H1 (cell line): ENCODE results near the gene MBNL2. TPM values are rescaled to one million over a fixed set of nuclear protein-coding genes. Genes with fewer than 3 reads are reported as not detected.

ENCODE experiments used
- CTCF ChIA-PET: fragments of 300-600 bp; sonication (Branson Sonifier 250); formaldehyde crosslinking; loops from one replicate; lab custom pipeline; 2021; ENCODE audit not compliant: partially characterized antibody; lab: Charles Lee
- POLR2A ChIA-PET: fragments of 300-600 bp; sonication (Branson Sonifier 250); formaldehyde crosslinking; loops from one replicate; lab custom pipeline; 2021; ENCODE audit warnings: inconsistent platforms; ENCODE audit not compliant: partially characterized antibody; lab: Charles Lee
- DNase-seq, 2 experiments: peaks; one replicate each; pipeline versions ENCODE4 v3.0.0 to v3.0.0-alpha.2; 2010 to 2022; ENCODE audit warnings: low spot score in 2 of 2, low read depth in 1 of 2, mixed read lengths in 1 of 2
- FAIRE-seq: peaks from 2 replicates; lab custom pipeline; 2011; peaks lifted over from hg19 to GRCh38; lab: Jason Lieb, UNC
- H2AFZ ChIP-seq: 2 replicates; pipeline ENCODE4 v1.8.1; 2012; ENCODE audit warnings: low read length, inconsistent platforms
- H2AK5ac ChIP-seq: 2 replicates; pipeline ENCODE4 v1.6.1; 2013; ENCODE audit warnings: low read depth, low read length
- H2BK120ac ChIP-seq: replicated peaks from 2 replicates; pipeline ENCODE3; 2013; ENCODE audit warnings: low read depth, low read length, inconsistent platforms
- H2BK12ac ChIP-seq: 2 replicates; pipeline ENCODE4 v1.6.1; 2013; ENCODE audit warnings: low read depth, low read length
- H2BK15ac ChIP-seq: 2 replicates; pipeline ENCODE4 v1.6.1; 2013; ENCODE audit warnings: low read length
- H2BK20ac ChIP-seq: 2 replicates; pipeline ENCODE4 v1.6.1; 2013; ENCODE audit warnings: low read length
- H2BK5ac ChIP-seq: 2 replicates; pipeline ENCODE4 v1.6.1; 2013; ENCODE audit warnings: low read depth, low read length
- H3K14ac ChIP-seq: 2 replicates; pipeline ENCODE4 v1.6.1; 2013; ENCODE audit warnings: inconsistent platforms; ENCODE audit not compliant: insufficient read length
- H3K18ac ChIP-seq: 2 replicates; pipeline ENCODE4 v1.6.1; 2013; ENCODE audit warnings: low read length; ENCODE audit errors: extremely low read depth
- H3K23ac ChIP-seq: 2 replicates; pipeline ENCODE4 v1.6.1; 2013; ENCODE audit warnings: inconsistent platforms; ENCODE audit not compliant: insufficient read length
- H3K23me2 ChIP-seq: 2 replicates; pipeline ENCODE4 v1.6.1; 2013; ENCODE audit warnings: low read depth, low read length
- H3K27ac ChIP-seq: 2 replicates; pipeline ENCODE4 v1.6.1; 2011; ENCODE audit warnings: low read depth, low read length, inconsistent platforms
- H3K27me3 ChIP-seq, 4 experiments: replicated peaks in 1 of 4; 1 replicate in 1 of 4; 2 replicates in 3 of 4; pipeline versions ENCODE4 v1.6.1 to v1.8.1; 2011 to 2013; ENCODE audit warnings: low read length in 3 of 4, mild to moderate bottlenecking in 3 of 4, inconsistent platforms in 2 of 4, mixed read lengths in 2 of 4, moderate library complexity in 1 of 4; ENCODE audit not compliant: control insufficient read depth in 3 of 4, insufficient read depth in 3 of 4; ENCODE audit errors: extremely low read depth in 1 of 4
- H3K36me3 ChIP-seq, 4 experiments: 2 replicates each; pipeline versions ENCODE4 v1.6.1 to v1.8.1; 2011 to 2013; ENCODE audit warnings: mild to moderate bottlenecking in 4 of 4, low read length in 3 of 4, moderate library complexity in 2 of 4, control low read depth in 1 of 4, inconsistent platforms in 1 of 4; ENCODE audit not compliant: insufficient read depth in 4 of 4, control insufficient read depth in 2 of 4
- H3K4ac ChIP-seq: replicated peaks from 2 replicates; pipeline ENCODE3; 2013; ENCODE audit warnings: low read length, low read depth, mixed read lengths, inconsistent platforms; ENCODE audit not compliant: insufficient read length
- H3K4me1 ChIP-seq, 4 experiments: replicated peaks in 1 of 4; 1 replicate in 1 of 4; 2 replicates in 3 of 4; pipeline versions ENCODE4 v1.6.1 to v1.8.1; 2011 to 2013; ENCODE audit warnings: low read length in 3 of 4, inconsistent platforms in 2 of 4, mixed read lengths in 1 of 4; ENCODE audit not compliant: insufficient read depth in 4 of 4, control insufficient read depth in 3 of 4
- H3K4me2 ChIP-seq, 2 experiments: 2 replicates each; pipeline versions ENCODE4 v1.6.1 to v1.8.1; 2011 to 2013; ENCODE audit warnings: low read depth in 2 of 2, low read length in 2 of 2, control low read depth in 1 of 2, inconsistent platforms in 1 of 2, mild to moderate bottlenecking in 1 of 2; ENCODE audit not compliant: insufficient read depth in 1 of 2
- H3K4me3 ChIP-seq, 4 experiments: fragments of 200-600, 300-600 bp in 1 of 4; sonication (generic), shearing (Covaris generic), sonication (Bioruptor Twin) in 1 of 4; 2 replicates each; pipeline versions ENCODE4 v1.5.1 to v1.8.1; 2011 to 2016; ENCODE audit warnings: low read length in 4 of 4, low read depth in 3 of 4, control low read depth in 2 of 4, inconsistent platforms in 2 of 4, mild to moderate bottlenecking in 2 of 4, mixed read lengths in 1 of 4, moderate library complexity in 1 of 4; ENCODE audit not compliant: insufficient read depth in 2 of 4; ENCODE audit errors: extremely low read depth in 1 of 4
- H3K56ac ChIP-seq: replicated peaks from 2 replicates; pipeline ENCODE3; 2013; ENCODE audit warnings: low read depth, mild to moderate bottlenecking, mixed read lengths, low read length, inconsistent platforms; ENCODE audit not compliant: insufficient read length
- H3K79me1 ChIP-seq: 2 replicates; pipeline ENCODE4 v1.6.1; 2013; ENCODE audit warnings: low read depth, low read length, control low read depth
- H3K79me2 ChIP-seq, 2 experiments: 2 replicates each; pipeline versions ENCODE4 v1.6.1 to v1.8.1; 2012 to 2013; ENCODE audit warnings: low read length in 2 of 2, mild to moderate bottlenecking in 2 of 2, inconsistent platforms in 1 of 2; ENCODE audit not compliant: insufficient read depth in 2 of 2, control insufficient read depth in 1 of 2
- H3K9ac ChIP-seq, 4 experiments: replicated peaks in 1 of 4; 1 replicate in 1 of 4; 2 replicates in 3 of 4; pipeline versions ENCODE4 v1.6.1 to v1.8.1; 2011 to 2013; ENCODE audit warnings: low read depth in 3 of 4, low read length in 3 of 4, control low read depth in 2 of 4, mild to moderate bottlenecking in 2 of 4, moderate library complexity in 2 of 4, inconsistent platforms in 1 of 4; ENCODE audit errors: extremely low read depth in 1 of 4
- H3K9me3 ChIP-seq, 2 experiments: 2 replicates each; pipeline versions ENCODE4 v1.6.1 to v1.8.1; 2012 to 2013; ENCODE audit warnings: mild to moderate bottlenecking in 2 of 2, moderate library complexity in 2 of 2, control low read depth in 1 of 2, inconsistent platforms in 1 of 2, low read depth in 1 of 2, low read length in 1 of 2, mixed read lengths in 1 of 2; ENCODE audit not compliant: insufficient read depth in 2 of 2
- H4K20me1 ChIP-seq, 2 experiments: replicated peaks in 1 of 2; 2 replicates each; pipeline versions ENCODE3 to v1.8.1; 2011 to 2013; ENCODE audit warnings: inconsistent platforms in 2 of 2, low read length in 2 of 2, mild to moderate bottlenecking in 1 of 2; ENCODE audit not compliant: insufficient read depth in 2 of 2, control insufficient read depth in 1 of 2
- H4K5ac ChIP-seq: 2 replicates; pipeline ENCODE4 v1.6.1; 2013; ENCODE audit warnings: low read length, low read depth, mixed read lengths, inconsistent platforms; ENCODE audit not compliant: insufficient read length
- H4K8ac ChIP-seq: 2 replicates; pipeline ENCODE4 v1.8.0; 2013; ENCODE audit warnings: mild to moderate bottlenecking, moderate library complexity, low read length, inconsistent platforms; ENCODE audit not compliant: insufficient read depth; ENCODE audit errors: extremely low read depth
- H4K91ac ChIP-seq: replicated peaks from 2 replicates; pipeline ENCODE3; 2013; ENCODE audit warnings: low read length, mixed read lengths, inconsistent platforms; ENCODE audit not compliant: insufficient read length
- ASH2L ChIP-seq: fragments of 200-600, 300-600 bp; sonication (generic); IDR thresholded peaks from one replicate; pipeline ENCODE4 v1.7.1; 2017; ENCODE audit warnings: low read length
- CBX8 ChIP-seq: fragments of 300-800, 300-1000 bp; sonication (generic); IDR thresholded peaks from 2 replicates; pipeline ENCODE4 v1.7.1; 2016; ENCODE audit warnings: low read depth, low read length, borderline replicate concordance
- CTCF ChIP-seq, 3 experiments: IDR thresholded peaks; 1 replicate in 2 of 3; 2 replicates in 1 of 3; pipeline versions ENCODE4 v1.5.1 to v1.6.1; 2011; ENCODE audit warnings: low read length in 3 of 3, mild to moderate bottlenecking in 3 of 3, inconsistent platforms in 2 of 3, low read depth in 1 of 3, moderate library complexity in 1 of 3; ENCODE audit not compliant: insufficient read depth in 1 of 3; ENCODE audit errors: control extremely low read depth in 1 of 3
- FOSL1 ChIP-seq: IDR thresholded peaks from 2 replicates; pipeline ENCODE4 v1.6.1; 2011; ENCODE audit warnings: mild to moderate bottlenecking, low read depth, low read length, moderate library complexity; ENCODE audit not compliant: insufficient read depth
- MAFK ChIP-seq: IDR thresholded peaks from 2 replicates; pipeline ENCODE4 v1.6.1; 2012; ENCODE audit warnings: low read depth, mild to moderate bottlenecking, improper control_type of control experiment, low read length
- RFX5 ChIP-seq: IDR thresholded peaks from 2 replicates; pipeline ENCODE4 v1.6.1; 2011; ENCODE audit warnings: low read depth, low read length, improper control_type of control experiment, borderline replicate concordance
- SAP30 ChIP-seq: fragments of 300-600 bp; sonication (generic); IDR thresholded peaks from 2 replicates; pipeline ENCODE4 v1.7.1; 2012; ENCODE audit warnings: low read length, moderate library complexity, mild to moderate bottlenecking, inconsistent platforms; ENCODE audit not compliant: insufficient read depth, insufficient replicate concordance
- SP4 ChIP-seq: IDR thresholded peaks from 2 replicates; pipeline ENCODE4 v1.6.1; 2012; ENCODE audit warnings: low read length, inconsistent platforms
- TCF12 ChIP-seq: IDR thresholded peaks from 2 replicates; pipeline ENCODE4 v1.6.1; 2011; ENCODE audit warnings: low read depth, mild to moderate bottlenecking, low read length
- WGBS, 2 experiments: shearing (Covaris generic) in 1 of 2; methylation state at CpG; one replicate each; pipeline versions ENCODE4 v1.1.6 to v1.1.7; 2013 to 2015; ENCODE audit warnings: low lambda C conversion rate in 2 of 2, mixed read lengths in 2 of 2, inconsistent platforms in 1 of 2, low coverage in 1 of 2, missing lambda C conversion rate in 1 of 2; ENCODE audit not compliant: insufficient replicate concordance in 2 of 2, insufficient coverage in 1 of 2, insufficient read length in 1 of 2; ENCODE audit errors: extremely low coverage in 1 of 2, missing lambda C conversion rate in 1 of 2; 5-methylcytosine and 5-hydroxymethylcytosine counted together
- polyA plus RNA-seq, 7 experiments: library from polyadenylated mRNA; depleted of rRNA in 3 of 7; stranded (reverse) in 5 of 7; unstranded in 2 of 7; fragments of >200 nt in 5 of 7; fragments of 200-250 nt in 2 of 7; gene quantifications; 1 replicate in 5 of 7; 2 replicates in 1 of 7; 4 replicates in 1 of 7; pipeline versions ENCODE4 v1.2.1 to v1.2.3, GENCODE V29; 2011 to 2013; ENCODE audit warnings: missing spikeins in 2 of 7, mixed read lengths in 2 of 7
- total RNA-seq: library from RNA; stranded (reverse); fragmentation: NEBNext Ultra II Directional; extraction: Animal tissue kit (Norgen Biotek cat#: 25700); gene quantifications from 2 replicates; pipeline ENCODE4 v1.2.1, GENCODE V29; 2021
- TF ChIP-seq, protein P1 (sequence below): IDR thresholded peaks from 2 replicates; pipeline ENCODE4 v1.6.1; 2012; ENCODE audit warnings: inconsistent platforms

Gene MBNL2
- total and polyA plus RNA-seq, 2 of the 8 experiments (the other 6 are each of a cell fraction or from before 2014, with no cell fraction given) = 1.0 to 2.6 TPM

DNA sequence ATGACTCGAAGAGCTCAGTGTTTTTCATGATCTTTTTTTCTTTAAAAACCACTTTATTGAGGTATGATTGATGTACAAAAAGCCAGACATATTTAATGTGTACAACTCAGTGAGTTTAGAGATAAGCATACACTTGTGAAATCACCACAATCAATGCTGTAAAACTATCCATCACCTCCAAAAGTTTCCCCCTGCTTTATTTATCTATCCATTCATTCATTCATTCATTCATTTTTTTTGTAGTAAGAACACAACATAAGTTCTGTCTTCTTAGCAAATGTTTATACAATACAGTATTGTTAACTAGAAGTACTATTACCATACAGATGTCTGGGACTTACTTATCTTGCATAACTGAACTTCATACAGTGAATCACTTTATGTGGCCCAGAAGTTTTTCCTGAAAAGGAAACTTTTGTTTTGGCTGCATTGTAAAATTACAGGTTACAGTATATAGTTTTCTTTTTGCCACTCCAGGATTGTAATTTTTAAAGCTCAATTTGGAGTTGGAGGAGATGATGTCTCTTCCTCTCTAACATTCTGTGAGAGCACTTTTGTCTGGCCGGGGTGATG is 218.6 kb downstream of the MBNL2 start:
- H3K36me3 ChIP-seq = peaks cover 0 to 7% (median 0%) of the 10 kb centered on the region in 4 experiments; a peak in 2 of 8 replicates
- CTCF ChIA-PET = no interaction called here
- H4K91ac ChIP-seq = no peak overlapping the region
- DNase-seq = no peak
- H3K4me1 ChIP-seq = peaks cover 0 to 3% (median under 1%) of the 10 kb centered on the region in 4 experiments; a peak in 2 of 7 replicates
- no peak overlapping the region for H2AFZ ChIP-seq
- no peak overlapping the region for H3K4me3 ChIP-seq
- no peak overlapping the region for H3K27ac ChIP-seq
- H2AK5ac ChIP-seq = no peak overlapping the region
- peaks cover 3% of the 10 kb centered on the region; the same call in 1 of the 2 replicates for H3K79me1 ChIP-seq
- no peaks in the 10 kb centered on the region for H3K27me3 ChIP-seq
- no peaks in the 10 kb centered on the region for H3K23me2 ChIP-seq
- H2BK120ac ChIP-seq = no peak overlapping the region
- no peak overlapping the region for H3K56ac ChIP-seq
- H3K4me2 ChIP-seq = no peak overlapping the region
- no peak for FAIRE-seq
- H2BK12ac ChIP-seq = no peak overlapping the region
- H3K79me2 ChIP-seq = peaks cover 3 to 56% of the 10 kb centered on the region in 2 experiments; a peak in 3 of 4 replicates
- H3K14ac ChIP-seq = no peak overlapping the region
- no peak overlapping the region for H4K5ac ChIP-seq
- H4K20me1 ChIP-seq = peaks cover 0 to 3% of the 10 kb centered on the region in 2 experiments
- no peak overlapping the region for H3K4ac ChIP-seq
- no peak overlapping the region for H2BK15ac ChIP-seq
- no peak overlapping the region for H2BK20ac ChIP-seq
- POLR2A ChIA-PET = no interaction called here
- H3K18ac ChIP-seq = no peak overlapping the region
- H2BK5ac ChIP-seq = no peak overlapping the region
- no peaks in the 10 kb centered on the region for H3K9me3 ChIP-seq
- no peak overlapping the region for H3K23ac ChIP-seq
- 90% methylated on average over 2 of the region's 2 CpGs; no CpG with 5 or more reads in 1 of the 2 experiments for WGBS, 2 experiments
- H3K9ac ChIP-seq = no peak overlapping the region
- H4K8ac ChIP-seq = no peak overlapping the region
- TF ChIP-seq ASH2L (no peak), TCF12 (no peak), MAFK (no peak), FOSL1 (no peak), CBX8 (no peak), SP4 (no peak), CTCF (IDR thresholded peaks at IDR 0.05; ENCODE audit: control extremely low read depth in 1 of 3, insufficient read depth in 1 of 3, low read depth in 1 of 3, low read length in 3 of 3) (no peak), SAP30 (no peak), RFX5 (no peak)
- TF ChIP-seq, protein P1, sequence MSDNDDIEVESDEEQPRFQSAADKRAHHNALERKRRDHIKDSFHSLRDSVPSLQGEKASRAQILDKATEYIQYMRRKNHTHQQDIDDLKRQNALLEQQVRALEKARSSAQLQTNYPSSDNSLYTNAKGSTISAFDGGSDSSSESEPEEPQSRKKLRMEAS = no peak
